ENCODE measurements around the gene ARID5B. TPM values are rescaled to one million over a fixed set of nuclear protein-coding genes. Genes with fewer than 3 reads are reported as not detected.
A peak's percentile ranks its signal among the peaks of the same experiment; 100 is the strongest.

Gene ARID5B
- total and polyA plus RNA-seq, 2 experiments from 2014 or later: 53.2 to 55.0 TPM

DNA sequence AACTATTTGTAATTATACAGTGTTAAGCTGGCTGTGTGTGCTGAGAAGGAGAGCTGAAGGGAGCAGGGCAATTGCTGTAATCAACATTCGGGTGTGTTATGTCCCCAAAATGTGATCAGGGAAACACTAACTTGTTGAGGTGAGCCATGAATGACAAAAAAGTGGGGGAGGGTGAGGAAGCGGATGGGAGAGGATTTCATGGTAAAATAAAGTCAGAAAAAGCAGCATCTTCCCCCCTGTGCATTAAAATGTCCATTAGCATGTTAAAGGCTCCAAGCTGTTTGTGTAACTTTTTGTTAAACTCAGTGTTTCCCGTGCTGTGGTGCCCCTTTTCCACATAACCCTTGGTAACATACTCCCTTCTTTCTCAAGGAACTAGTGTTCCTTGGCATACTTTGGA, 84.9 kb downstream of the ARID5B start:
- H3K9me2 ChIP-seq (replicated peaks; ENCODE audit: insufficient read depth): no peaks in the 10 kb centered on the region
- no peaks in the 10 kb centered on the region for H3K36me3 ChIP-seq (replicated peaks; ENCODE audit: insufficient read depth, low read depth)
- H3K79me2 ChIP-seq: peaks cover 90% of the 10 kb centered on the region
- no peak overlapping the region for H2AFZ ChIP-seq
- H3K27ac ChIP-seq: peak overlapping the region; percentile 33
- H3K4me1 ChIP-seq (ENCODE audit: insufficient read depth): peaks cover 12% of the 10 kb centered on the region
- WGBS (ENCODE audit: low lambda C conversion rate, missing lambda C conversion rate): 66% methylated on average over 3 of the region's 3 CpGs
- H3K27me3 ChIP-seq: no peaks in the 10 kb centered on the region
- H3K4me3 ChIP-seq: no peak overlapping the region
- no peak for DNase-seq (ENCODE audit: low spot score)
- no peak overlapping the region for H3K4me2 ChIP-seq
- TF ChIP-seq EZH2phosphoT487 (IDR thresholded peaks at IDR 0.05; ENCODE audit: low read depth, severe bottlenecking, unreplicated experiment): no peak
- TF ChIP-seq, protein P1, sequence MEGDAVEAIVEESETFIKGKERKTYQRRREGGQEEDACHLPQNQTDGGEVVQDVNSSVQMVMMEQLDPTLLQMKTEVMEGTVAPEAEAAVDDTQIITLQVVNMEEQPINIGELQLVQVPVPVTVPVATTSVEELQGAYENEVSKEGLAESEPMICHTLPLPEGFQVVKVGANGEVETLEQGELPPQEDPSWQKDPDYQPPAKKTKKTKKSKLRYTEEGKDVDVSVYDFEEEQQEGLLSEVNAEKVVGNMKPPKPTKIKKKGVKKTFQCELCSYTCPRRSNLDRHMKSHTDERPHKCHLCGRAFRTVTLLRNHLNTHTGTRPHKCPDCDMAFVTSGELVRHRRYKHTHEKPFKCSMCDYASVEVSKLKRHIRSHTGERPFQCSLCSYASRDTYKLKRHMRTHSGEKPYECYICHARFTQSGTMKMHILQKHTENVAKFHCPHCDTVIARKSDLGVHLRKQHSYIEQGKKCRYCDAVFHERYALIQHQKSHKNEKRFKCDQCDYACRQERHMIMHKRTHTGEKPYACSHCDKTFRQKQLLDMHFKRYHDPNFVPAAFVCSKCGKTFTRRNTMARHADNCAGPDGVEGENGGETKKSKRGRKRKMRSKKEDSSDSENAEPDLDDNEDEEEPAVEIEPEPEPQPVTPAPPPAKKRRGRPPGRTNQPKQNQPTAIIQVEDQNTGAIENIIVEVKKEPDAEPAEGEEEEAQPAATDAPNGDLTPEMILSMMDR (IDR thresholded peaks at IDR 0.05; ENCODE audit: poor library complexity): no peak
- TF ChIP-seq EZH2 (IDR thresholded peaks at IDR 0.05; ENCODE audit: borderline replicate concordance): no peak
- H4K20me1 ChIP-seq (ENCODE audit: insufficient read depth, poor library complexity, severe bottlenecking): no peaks in the 10 kb centered on the region
- H3K9me3 ChIP-seq (ENCODE audit: low read depth): no peaks in the 10 kb centered on the region

DNA sequence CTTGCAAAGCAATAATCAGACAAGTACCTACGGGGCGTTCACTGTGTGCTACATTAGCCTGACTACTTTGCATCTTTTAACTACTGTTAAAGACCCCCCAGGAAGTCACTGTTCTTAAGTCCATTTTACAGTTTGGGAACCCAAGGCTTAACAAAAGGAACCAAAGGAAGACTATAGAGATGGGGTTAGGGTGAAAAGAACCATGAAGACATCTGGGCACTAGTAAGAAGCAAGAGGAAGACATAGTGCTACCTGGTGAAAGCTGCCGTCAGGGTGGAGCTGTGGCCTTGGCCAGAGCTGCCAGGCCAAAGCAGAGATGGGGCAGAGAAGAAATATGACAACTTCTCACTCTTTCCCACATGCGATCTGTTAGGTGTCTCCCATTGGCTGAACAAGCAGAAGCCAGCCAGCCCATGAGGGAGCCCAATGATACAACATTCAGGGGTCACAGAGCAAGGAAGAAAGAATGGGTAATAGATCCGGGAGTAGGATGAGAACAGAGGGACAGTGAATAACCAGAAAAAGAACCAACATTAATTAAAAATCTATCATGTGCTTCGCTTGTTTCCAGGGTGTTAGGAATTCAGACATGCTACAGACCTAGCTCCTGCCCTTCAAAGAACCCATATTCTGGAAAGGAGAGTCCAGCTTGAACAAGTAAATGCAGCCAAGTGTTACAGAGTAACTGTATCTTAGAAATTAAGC, 85.4 kb downstream of the ARID5B start:
- TF ChIP-seq, protein P1 (IDR thresholded peaks at IDR 0.05; ENCODE audit: poor library complexity): no peak
- TF ChIP-seq EZH2phosphoT487 (IDR thresholded peaks at IDR 0.05; ENCODE audit: low read depth, severe bottlenecking, unreplicated experiment) (no peak), EZH2 (IDR thresholded peaks at IDR 0.05; ENCODE audit: borderline replicate concordance) (no peak)
- no peak for DNase-seq (ENCODE audit: low spot score)
- no peaks in the 10 kb centered on the region for H3K36me3 ChIP-seq (replicated peaks; ENCODE audit: insufficient read depth, low read depth)
- H3K9me2 ChIP-seq (replicated peaks; ENCODE audit: insufficient read depth): no peaks in the 10 kb centered on the region
- H3K79me2 ChIP-seq: peaks cover 92% of the 10 kb centered on the region
- no peak overlapping the region for H3K4me2 ChIP-seq
- H3K9me3 ChIP-seq (ENCODE audit: low read depth): no peaks in the 10 kb centered on the region
- H3K4me3 ChIP-seq: no peak overlapping the region
- peak overlapping the region; percentile 33 for H3K27ac ChIP-seq
- H2AFZ ChIP-seq: no peak overlapping the region
- no peaks in the 10 kb centered on the region for H3K27me3 ChIP-seq
- no peaks in the 10 kb centered on the region for H4K20me1 ChIP-seq (ENCODE audit: insufficient read depth, poor library complexity, severe bottlenecking)
- 90% methylated on average over 6 of the region's 6 CpGs for WGBS (ENCODE audit: low lambda C conversion rate, missing lambda C conversion rate)
- peaks cover 8% of the 10 kb centered on the region for H3K4me1 ChIP-seq (ENCODE audit: insufficient read depth)

DNA sequence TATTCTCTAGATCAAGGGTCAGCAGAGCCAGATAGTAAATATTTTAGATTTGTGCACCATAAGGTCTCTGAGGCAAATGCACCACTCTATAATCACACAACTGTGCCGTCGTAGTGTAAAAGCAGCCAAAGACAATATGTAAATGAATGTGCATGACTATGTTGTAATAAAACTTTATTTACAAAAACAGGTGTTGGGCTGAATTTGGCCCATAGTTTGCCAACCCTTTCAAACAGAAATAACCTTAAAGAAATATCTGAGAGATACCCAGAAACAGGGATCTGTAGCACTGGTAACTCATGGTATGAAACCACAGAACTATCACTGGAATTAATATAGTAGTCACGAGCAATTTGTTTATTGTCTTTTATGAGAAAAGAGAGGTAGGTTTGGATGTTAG, 86.0 kb downstream of the ARID5B start:
- peak overlapping the region; percentile 42 for H3K4me2 ChIP-seq

More for the DNA sequence above, 86.0 kb downstream of the ARID5B start:
- 87% methylated on average over 3 of the region's 3 CpGs for WGBS (ENCODE audit: low lambda C conversion rate, missing lambda C conversion rate)
- Histone ChIP-seq H3K79me2 (peaks cover 91% of the 10 kb centered on the region), H2AFZ (no peak overlapping the region), H3K4me1 (ENCODE audit: insufficient read depth) (peaks cover 13% of the 10 kb centered on the region), H3K9me2 (replicated peaks; ENCODE audit: insufficient read depth) (no peaks in the 10 kb centered on the region), H3K9me3 (ENCODE audit: low read depth) (no peaks in the 10 kb centered on the region), H3K36me3 (replicated peaks; ENCODE audit: insufficient read depth, low read depth) (no peaks in the 10 kb centered on the region), H3K4me3 (no peak overlapping the region), H3K27me3 (no peaks in the 10 kb centered on the region), H3K27ac (peak overlapping the region; percentile 33), H4K20me1 (ENCODE audit: insufficient read depth, poor library complexity, severe bottlenecking) (no peaks in the 10 kb centered on the region)
- no peak for DNase-seq (ENCODE audit: low spot score)
- TF ChIP-seq, protein P1 (IDR thresholded peaks at IDR 0.05; ENCODE audit: poor library complexity): no peak
- TF ChIP-seq EZH2phosphoT487 (IDR thresholded peaks at IDR 0.05; ENCODE audit: low read depth, severe bottlenecking, unreplicated experiment): no peak
- no peak for TF ChIP-seq EZH2 (IDR thresholded peaks at IDR 0.05; ENCODE audit: borderline replicate concordance)
